GM12872 (cell line): ENCODE results near the gene BTBD9.

ENCODE experiments used
- TF ChIP-seq, protein P1 (sequence below): IDR thresholded peaks from 3 replicates; pipeline ENCODE4 v1.5.1; 2011; ENCODE audit warnings: low read depth, mild to moderate bottlenecking, low read length, moderate library complexity; ENCODE audit not compliant: insufficient read depth

BTBD9 gene

GRCh38 chr6:38525888-38526287 lies 113.8 kb downstream of the BTBD9 start:
- TF ChIP-seq, protein P1, sequence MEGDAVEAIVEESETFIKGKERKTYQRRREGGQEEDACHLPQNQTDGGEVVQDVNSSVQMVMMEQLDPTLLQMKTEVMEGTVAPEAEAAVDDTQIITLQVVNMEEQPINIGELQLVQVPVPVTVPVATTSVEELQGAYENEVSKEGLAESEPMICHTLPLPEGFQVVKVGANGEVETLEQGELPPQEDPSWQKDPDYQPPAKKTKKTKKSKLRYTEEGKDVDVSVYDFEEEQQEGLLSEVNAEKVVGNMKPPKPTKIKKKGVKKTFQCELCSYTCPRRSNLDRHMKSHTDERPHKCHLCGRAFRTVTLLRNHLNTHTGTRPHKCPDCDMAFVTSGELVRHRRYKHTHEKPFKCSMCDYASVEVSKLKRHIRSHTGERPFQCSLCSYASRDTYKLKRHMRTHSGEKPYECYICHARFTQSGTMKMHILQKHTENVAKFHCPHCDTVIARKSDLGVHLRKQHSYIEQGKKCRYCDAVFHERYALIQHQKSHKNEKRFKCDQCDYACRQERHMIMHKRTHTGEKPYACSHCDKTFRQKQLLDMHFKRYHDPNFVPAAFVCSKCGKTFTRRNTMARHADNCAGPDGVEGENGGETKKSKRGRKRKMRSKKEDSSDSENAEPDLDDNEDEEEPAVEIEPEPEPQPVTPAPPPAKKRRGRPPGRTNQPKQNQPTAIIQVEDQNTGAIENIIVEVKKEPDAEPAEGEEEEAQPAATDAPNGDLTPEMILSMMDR, result no peak

GRCh38 chr6:38524436-38525145 lies 115.1 kb downstream of the BTBD9 start:
- TF ChIP-seq, protein P1, result no peak

- TF ChIP-seq, protein P1, result no peak
These were observed 117.4 kb downstream of the BTBD9 start for GRCh38 chr6:38522322-38522721.

DNA sequence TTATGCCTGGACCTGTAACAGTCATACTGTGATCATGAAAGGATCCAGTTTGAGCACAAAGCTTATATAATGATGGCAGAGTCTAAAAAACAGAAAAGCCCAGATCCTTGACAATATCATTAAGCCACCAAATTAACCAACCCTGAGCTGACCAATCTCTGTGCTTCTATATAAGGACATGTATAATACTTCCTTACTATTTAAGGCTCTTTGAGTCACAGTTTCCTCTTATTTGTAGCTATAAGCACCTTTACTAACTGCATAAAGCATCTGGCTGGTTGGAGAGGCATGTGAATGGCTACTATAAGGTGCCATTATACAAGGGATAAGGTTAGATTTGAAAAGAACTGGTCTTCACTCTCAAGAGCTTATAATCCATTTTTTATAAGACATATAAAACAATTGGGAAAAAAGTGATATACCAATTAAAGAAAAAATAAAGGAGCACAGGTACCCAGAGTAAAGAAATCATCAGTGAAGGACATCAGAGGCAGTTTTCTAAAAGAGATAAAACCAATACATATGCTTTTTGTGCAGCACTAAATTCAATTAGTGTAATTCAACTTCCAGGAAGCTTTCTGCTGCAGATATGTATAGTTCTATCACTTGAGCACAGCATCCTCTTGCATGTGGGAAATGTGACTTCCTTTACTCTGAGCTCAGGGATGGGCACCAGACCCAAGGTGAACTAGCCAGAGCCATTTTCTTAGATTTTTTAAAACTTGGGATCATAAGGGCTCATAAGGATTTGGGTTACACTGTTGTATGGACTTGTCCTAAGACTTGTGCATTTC lies 121.0 kb downstream of the BTBD9 start:
- TF ChIP-seq, protein P1, result no peak

DNA sequence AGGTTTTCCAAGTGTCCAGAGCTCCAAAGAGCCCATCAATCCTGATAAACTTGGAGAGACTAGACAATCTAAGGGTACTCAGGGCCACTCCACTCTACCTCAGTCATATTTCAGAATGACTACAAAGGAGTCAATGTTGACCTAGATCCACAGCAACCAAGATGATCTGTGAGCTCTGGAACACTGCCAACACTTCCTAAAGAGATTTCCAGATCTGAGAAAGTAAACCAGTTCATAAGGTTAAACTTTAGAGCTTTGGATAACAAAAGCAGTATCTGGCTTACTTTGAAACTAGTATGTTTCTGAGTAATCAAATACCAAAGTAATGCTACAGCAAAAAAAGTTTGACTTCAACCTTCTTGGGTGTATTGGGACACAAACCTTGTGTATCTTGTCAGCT lies 122.7 kb downstream of the BTBD9 start:
- TF ChIP-seq, protein P1, result no peak

- TF ChIP-seq, protein P1, result no peak
These were observed 125.3 kb downstream of the BTBD9 start for GRCh38 chr6:38514399-38514798.

- TF ChIP-seq, protein P1, result no peak
These were observed 127.5 kb downstream of the BTBD9 start for GRCh38 chr6:38512211-38512610.
